GM21423 (cell line): ENCODE measurements around the gene HAPLN2.
"Not testable (repeated sequence)": the region's sequence is repeated elsewhere in the genome, so short reads cannot be mapped to it uniquely, and the experiment has no call there.

Source experiments
- ATAC-seq: cut with Tn5 transposase; IDR thresholded peaks from one replicate; pipeline ENCODE4 v1.9.1; 2021; ENCODE audit warnings: mild to moderate bottlenecking, moderate library complexity; ENCODE audit not compliant: unreplicated experiment

The HAPLN2 gene

DNA sequence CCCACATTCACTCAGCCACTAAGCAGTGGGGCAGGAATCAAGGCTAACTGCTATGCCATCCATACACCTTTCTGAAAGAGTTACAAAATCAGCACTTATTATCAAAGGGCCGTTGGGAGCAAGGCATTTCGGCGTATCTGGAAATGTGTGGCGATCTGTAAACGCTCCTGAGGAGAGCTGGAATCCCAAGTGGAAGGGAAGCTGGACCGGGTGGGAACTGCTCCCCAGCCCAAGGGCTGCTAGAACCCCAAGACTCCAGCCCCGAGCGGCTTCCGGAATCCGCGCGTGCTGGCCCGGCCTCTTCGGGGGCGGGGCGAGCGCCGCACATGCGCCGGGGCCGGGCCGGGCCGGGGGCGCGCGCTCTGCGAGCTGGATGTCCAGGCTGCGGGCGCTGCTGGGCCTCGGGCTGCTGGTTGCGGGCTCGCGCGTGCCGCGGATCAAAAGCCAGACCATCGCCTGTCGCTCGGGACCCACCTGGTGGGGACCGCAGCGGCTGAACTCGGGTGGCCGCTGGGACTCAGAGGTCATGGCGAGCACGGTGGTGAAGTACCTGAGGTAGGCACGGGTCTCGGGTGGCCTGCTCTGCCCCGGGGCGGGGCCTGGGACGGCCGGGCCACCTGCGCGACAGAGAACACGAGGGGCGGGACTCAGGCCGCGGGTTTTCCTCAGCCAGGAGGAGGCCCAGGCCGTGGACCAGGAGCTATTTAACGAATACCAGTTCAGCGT, 27.6 kb upstream of the HAPLN2 start, which contains the start of gene NAXE:
Gene NAXE (plus strand): TSS at position 345 of the 726 bp plus-strand sequence. CDS start 29 bp downstream, at position 374.
- ATAC-seq: peak; percentile 84

DNA sequence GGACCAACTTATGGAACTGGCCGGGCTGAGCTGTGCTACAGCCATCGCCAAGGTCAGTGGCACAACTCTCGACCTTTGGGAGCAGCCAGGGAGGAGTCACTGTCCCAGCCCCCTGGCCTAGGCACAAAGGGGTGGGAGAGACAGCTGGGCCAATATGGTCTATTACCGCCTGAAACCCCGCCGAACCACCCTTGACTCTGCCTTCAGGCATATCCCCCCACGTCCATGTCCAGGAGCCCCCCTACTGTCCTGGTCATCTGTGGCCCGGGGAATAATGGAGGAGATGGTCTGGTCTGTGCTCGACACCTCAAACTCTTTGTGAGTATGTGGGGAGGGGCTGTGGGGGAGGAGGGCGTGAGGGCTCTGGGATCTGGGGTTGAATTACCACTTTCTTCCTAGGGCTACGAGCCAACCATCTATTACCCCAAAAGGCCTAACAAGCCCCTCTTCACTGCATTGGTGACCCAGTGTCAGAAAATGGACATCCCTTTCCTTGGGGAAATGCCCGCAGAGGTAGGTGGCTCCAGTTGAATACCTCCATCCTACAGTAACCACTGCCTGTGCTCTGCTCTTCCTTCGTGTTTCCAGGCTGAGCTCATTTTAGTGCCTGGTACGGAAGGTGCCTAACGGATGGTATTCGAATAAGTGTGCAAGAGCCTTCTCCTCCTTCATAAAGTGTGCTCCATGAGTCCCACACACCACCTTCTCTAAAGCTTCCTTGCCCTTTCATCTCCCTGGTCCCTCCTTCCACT, 26.9 kb upstream of the HAPLN2 start:
- no peak for ATAC-seq

DNA sequence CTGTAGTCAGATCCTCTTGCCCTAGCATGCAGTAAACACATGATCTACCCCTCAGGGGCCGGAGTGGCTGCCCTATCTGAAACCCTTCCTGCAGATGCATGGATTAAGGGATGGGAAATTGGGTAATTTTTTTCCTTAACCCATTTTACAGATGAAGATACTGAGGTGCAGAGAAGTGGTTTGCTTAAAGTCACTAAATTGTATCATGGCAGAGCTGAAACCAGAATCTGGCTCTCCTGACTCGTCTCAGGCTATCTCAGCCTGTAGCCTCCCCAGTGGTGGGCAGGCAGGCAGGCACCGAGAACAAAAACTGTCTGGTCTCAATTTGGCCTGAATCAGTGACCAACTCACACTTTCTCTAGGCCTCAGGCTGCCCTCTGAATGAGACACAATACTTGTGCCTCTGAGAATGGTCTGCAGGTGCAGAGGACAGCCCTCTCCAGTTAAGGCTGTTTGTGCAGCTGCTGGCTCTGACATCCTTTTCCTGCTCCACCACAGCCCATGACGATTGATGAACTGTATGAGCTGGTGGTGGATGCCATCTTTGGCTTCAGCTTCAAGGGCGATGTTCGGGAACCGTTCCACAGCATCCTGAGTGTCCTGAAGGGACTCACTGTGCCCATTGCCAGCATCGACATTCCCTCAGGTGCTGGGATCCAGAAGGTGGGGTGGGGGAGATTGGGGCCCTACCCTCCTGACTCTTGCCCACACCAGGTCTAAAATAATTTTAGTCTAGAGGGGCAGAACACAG, 26.1 kb upstream of the HAPLN2 start:
- ATAC-seq: no peak

DNA sequence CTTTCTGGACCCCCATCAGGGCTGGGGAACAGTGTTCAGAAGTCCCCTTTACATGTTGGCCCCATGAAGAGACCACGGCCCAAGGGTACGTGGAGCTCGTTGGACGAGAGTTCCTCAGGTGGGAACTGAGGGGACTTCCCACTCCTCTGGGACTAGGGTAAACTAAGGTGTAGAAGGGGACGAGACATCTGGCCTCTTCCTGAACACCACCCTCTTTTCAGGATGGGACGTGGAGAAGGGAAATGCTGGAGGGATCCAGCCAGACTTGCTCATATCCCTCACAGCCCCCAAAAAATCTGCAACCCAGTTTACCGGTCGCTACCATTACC, 25.6 kb upstream of the HAPLN2 start:
- ATAC-seq: no peak

DNA sequence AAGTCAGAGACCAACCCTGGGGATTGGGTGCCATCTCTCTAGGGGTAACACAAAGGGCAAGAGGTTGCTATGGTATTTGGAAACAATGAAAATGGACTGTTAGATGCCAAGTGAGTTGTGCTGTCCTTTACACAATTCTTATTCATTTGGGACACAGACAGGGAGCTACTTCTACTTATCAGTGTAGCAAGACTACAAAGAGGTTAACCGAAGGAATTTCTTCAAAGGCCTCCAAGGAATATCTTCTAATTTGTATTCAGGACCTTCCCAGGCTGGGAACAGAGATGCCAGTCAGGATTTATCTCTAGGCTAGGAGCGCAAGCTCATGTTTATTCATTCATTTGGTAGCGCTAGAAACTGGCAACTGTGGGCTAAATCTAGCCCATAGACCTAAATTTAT, 25.0 kb upstream of the HAPLN2 start:
- no peak for ATAC-seq

DNA sequence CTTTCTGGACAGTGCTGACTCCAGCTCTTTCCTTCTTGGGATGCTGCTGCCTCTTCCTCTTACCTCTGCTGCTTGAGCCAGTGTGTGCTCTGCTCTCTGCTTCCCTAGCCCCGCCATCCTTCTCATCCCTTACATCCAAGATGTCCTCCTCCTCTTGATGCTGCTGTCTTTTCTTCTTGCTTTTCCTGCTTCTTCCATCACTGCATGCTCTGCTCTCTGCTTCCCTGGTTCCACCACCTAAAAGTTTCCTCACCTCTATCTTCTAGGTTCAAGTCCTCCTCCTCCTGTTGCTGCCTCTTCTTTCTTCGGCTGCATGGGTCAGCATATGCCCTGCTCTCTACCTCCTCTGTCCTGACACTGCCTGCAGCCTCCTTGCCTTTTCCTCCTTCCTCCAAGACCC, 24.2 kb upstream of the HAPLN2 start:
- ATAC-seq: no peak

DNA sequence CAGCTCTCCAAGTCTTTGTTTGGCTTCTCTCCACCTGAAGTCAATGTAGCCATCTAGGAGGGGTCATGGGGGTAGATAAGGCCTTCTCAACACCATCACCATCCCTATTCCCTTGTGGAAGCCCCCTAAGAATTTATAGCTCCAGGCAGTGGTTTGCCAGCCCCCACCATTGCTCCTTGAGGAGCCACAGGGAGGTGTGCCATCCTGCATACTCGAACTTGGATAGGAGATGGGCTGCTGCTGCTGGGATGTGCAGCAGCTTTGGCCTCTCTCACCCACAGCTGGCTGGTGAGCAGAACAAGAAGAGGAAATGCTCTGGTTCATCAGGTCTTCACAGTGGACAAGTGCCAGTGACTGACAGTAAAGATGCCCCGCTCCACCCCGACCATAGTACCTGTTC, 22.8 kb upstream of the HAPLN2 start:
- ATAC-seq: no peak

DNA sequence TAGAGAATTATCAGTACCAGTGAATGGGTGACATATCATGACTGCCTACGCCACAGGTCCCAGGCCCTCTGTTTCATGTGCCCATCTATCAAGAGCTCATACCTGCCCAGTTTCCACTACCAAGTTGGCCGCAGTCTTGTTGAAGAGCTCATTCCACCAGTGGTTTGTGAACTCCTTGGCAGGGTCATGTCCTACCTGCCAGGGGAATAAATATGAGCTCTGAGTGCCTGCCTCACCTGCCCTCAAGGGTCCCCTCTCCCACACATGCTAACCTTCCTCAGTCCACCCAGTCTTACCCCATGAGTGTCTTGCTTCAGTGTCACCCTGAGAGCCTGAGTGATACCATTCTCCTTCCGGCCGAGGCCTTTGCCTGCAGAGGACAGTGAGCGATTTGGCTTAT, 21.1 kb upstream of the HAPLN2 start:
- no peak for ATAC-seq

DNA sequence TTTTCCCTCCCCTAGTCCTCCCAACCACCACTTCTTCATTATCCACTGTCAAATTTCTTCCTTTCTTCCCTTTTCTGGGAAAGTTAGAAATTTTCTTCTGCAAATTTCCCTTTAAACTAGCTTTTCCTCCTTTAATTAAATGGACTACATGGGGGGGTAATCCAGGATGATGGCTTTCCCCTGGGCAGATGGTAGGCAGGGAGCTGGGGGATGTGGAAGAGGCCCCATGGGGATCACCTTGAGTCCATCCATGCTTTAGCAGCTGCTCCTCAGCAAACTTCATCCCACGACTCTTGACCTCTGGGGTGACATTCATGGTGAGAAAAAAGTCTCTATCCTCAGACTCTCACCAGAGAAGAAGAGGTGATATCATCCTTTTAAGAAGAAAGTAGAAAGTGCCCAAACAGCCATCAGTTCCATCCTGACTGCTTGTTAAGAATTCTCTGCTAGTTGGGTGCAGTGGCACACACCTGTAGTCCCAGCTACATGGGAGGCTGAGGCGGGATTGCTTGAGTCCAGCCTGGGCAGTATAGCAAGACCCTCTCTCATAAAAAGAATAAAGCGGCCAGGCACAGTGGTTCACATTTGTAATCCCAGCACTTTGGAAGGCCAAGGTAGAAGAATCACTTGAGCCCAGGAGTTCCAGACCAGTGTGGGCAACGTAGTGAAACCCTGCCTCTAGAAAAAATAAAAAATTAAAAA, 20.3 kb upstream of the HAPLN2 start:
- ATAC-seq: no peak

DNA sequence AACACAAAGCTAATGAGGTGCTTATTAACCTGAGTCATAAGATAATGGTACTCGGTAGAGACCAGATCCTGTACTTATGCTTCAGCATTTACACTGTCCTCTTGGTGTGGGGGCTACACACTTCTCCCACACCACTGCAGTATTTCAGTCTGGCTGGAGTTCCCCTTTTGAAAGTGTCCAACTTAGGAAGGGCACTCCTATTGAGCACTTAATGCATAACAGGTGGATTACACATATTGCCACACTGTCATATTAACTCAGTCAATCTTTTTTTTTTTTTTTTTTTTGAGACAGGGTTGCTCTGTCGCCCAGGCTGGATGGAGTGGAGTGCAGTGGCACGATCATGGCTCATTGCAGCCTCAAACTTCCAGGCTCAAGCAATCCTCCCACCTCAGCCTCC, 19.4 kb upstream of the HAPLN2 start:
- ATAC-seq: no peak

DNA sequence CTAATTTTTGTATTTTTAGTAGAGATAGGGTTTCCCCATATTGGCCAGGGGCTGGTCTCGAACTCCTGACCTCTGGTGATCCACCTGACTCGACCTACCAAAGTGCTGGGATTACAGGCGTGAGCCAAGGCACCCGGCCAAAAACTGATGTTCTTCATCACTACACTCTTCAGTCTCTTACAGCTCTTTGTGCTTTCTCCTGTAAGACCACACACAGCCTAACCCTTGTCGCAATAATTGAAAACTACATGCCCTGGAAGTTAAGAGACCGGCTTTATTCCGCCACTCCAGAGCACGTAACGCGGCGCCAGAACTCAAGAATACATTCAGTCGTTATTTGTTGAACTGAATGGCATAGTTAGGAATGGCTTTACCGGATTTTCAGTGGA, 18.5 kb upstream of the HAPLN2 start:
- no peak for ATAC-seq

DNA sequence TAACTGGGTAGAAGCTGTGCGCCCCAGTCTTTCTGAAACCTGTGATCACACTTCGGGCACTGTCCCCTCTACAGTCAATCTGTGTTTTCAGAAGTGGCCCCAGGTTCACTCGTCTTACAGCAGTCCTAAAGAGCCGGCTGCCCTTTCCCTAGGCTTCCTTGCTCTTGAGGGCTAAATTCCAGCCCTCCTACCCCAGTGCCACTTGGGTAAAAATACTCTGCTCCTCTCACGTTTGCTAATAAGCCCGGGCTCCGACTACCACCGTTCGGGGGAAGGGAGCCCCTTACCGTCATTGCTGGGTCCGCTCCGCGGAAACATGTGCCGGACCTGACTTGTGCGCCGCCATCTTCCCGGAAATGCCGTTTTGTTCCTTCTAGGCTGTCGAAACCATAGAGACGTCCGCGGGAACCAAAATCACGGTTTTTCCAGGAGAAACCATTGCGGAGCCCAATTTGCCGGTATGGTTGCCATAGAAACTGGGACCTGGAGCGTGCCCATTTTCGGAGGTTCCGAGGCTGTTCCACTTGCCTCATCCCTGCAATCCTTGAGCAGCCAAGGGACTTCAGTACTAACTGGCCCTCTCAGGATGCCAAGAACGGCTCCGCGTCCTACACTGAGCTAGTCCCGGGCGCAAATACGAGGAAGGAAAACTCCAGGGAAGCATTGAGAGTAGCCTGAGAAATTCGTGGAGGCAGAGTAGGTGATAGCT, 17.9 kb upstream of the HAPLN2 start, which contains the start of gene GPATCH4:
Gene GPATCH4 (minus strand): TSS at position 358 of the 709 bp plus-strand sequence.
- peak; percentile 42 for ATAC-seq

DNA sequence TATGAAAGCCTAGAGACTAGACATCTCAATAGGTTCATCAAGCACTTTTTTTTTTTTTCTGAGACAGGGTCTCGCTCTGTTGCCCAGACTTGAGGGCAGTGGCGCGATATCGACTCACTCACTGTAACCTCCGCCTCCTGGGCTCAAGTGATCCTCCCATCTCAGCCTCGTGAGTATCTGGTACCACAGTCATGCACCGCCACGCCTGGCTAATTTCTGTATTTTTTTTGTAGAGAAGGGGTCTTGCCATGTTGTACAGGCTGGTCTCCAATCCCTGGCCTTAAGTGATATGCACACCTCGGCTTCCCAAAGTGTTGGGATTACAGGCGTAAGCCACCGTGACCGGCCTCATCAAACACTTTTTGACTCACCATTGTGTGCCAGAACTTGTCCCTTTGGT, 17.3 kb upstream of the HAPLN2 start:
- ATAC-seq: no peak

DNA sequence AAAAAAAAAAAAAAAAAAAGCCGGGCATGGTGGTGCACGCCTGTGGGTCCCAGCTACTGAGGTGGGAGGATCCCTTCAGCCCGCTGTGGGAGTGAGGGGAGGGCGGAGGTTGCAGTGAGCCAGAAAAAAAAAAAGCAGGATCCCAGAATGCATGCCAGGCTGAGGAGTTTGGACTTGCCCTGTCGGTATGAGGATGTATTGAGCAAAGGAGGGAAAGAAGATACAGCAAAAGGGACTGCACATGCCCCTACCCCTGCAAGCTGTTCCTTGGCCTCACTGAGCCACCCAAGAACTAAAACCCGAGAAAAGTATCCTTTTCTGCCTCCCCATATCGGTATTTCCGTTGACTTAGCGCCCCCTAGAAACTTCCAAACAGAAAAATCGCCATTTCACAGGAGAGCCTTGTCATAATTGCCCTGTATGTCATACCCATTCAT, 16.6 kb upstream of the HAPLN2 start:
- no peak for ATAC-seq

DNA sequence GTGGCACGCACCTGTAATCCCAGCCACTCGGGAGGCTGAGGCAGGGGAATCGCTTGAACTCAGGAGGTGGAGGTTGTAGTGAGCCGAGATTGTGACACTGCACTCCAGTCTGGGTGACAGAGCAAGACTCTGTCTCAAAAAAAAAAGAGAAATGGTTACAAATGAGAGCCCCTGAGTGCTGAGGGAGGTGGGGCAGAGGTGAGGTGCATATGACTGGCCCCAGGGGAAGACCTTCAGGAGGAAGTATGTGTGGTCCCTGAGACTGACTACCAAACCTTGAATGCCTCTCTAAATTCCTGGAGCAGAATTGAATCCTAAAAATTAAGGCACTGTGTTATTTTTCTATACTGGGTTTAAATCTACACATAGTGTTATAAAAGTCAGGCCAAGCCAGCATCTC, 11.9 kb upstream of the HAPLN2 start:
- not testable (repeated sequence) for ATAC-seq

DNA sequence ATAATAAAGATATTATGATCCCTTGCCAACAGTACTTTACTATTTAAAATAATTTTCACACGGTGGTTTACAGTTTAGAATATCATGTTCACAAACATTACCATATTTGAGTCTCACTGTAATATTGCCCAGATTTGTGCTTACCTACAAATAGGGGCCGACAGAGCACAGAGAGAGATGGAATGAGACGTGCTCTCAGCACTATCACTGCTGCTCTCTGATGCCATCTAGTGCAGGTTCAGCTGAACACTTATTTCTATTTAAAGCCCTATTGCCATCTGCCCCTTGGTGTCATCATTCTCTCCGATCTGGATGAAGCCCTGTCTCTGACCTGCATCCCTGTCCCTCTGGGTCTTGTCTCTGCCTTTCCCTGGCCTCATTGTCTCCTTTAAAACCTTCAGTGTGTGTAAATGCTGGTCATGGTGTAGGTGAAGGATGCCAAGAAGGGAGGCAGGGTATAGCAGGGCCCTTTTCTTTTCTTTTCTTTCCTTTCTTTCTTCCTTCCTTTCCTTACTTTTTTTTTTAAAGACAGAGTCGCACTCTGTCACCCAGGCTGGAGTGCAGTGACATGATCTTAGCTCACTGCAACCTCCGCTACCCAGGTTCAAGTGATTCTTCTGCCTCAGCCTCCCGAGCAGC, 11.1 kb upstream of the HAPLN2 start:
- no peak for ATAC-seq

DNA sequence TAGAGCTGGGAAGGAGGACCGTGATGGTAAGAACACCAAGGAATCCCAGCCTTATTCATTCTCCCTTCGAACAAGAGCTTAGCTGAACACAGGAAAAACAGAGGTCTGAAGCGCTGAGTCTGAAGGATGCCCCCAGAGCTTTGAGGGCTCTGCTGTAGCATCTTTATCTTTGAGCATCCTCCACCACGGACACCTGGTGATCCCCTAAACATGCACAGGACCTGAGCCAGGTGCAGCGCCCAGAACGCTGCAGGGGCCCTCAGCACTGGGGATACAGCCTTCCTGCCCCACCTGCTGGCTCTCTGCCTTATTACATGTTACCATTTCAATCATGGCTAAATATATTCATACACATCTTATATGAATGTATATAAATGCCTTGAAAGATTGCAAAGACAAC, 10.2 kb upstream of the HAPLN2 start:
- no peak for ATAC-seq

DNA sequence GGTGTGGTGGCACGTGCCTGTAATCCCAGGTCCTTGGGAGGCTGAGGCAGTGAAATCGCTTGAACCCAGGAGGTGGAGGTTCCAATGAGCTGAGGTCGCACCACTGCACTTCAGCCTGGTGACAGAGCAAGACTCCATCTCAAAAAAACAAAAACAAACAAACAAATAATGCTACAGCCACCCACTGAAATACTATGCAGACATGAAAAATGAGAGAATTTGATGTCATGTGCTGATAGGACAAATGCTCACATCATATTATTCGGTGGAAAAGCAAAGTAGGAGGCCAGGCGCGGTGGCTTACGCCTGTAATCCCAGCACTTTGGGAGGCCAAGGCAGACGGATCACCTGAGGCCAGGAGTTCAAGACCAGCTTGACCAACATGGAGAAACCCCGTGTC, 9.1 kb upstream of the HAPLN2 start:
- ATAC-seq: not testable (repeated sequence)

DNA sequence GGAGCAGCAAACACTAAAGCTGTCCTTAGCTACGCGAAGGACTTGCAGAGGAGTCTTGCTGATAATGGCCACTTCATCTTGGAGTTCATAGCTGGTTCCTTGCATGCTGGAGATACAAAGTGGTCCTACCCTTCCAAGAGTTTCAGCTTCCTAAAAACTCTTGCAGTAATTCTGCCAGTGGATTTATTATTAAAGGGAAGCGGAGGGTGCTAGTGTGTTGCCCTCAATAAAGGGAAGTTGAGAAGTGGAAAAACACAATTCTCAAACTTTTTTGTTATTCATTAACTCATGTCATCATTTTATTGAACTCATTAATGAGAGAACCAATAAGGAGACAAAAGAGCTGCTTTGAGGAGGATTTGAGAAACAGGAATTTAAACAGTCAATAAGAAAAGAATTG, 6.5 kb upstream of the HAPLN2 start:
- no peak for ATAC-seq

DNA sequence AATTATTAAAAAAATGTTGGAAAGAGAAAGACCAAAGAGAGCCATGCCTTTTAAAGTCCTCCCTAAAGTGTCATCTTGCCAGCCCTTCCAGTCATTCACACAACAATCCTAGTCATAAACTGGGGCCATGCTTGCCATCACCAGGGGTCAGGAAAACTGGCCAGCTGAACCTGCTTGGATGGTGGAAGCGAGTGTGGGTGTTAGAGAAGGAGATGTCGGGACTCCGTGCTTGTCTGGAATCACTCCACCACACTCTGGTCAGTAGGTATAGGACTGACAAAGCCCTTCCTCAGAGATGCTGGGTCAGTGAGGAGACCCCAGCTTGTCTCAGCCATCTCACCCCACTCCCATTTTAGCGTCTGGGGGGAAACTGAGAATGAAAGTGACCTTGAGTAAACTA, 3.3 kb upstream of the HAPLN2 start:
- no peak for ATAC-seq
